NK-92 treated with Interleukin-12 subunit alpha and Interleukin-12 subunit beta, amount 100 ng/mL, for 24 hours (cell line): Measurements from ENCODE around the gene WDR6.

Experiments used
- DNase-seq: peaks from one replicate; lab custom pipeline; 2025; lab: John Stamatoyannopoulos, UW

WDR6 gene

GRCh38 chr3:49015765-49016164 lies 8.6 kb downstream of the WDR6 start:
- DNase-seq = no peak

- no peak for DNase-seq
Measured at GRCh38 chr3:49016414-49017228, 9.4 kb downstream of the WDR6 start.

GRCh38 chr3:49017229-49017970 lies 10.2 kb downstream of the WDR6 start:
- DNase-seq = no peak

- peak; percentile 17 for DNase-seq
Measured at GRCh38 chr3:49017971-49018706, 10.9 kb downstream of the WDR6 start, which contains the start of gene DALRD3. TSS of gene DALRD3 (minus strand) at chr3:49018580. CDS start at chr3:49018564, 16 bp downstream.

GRCh38 chr3:49018707-49019006 lies 11.5 kb downstream of the WDR6 start:
- no peak for DNase-seq

GRCh38 chr3:49019941-49020329 lies 12.7 kb downstream of the WDR6 start:
- DNase-seq = no peak

- peak; percentile 58 for DNase-seq
Measured at GRCh38 chr3:49020330-49021212, 13.4 kb downstream of the WDR6 start.

GRCh38 chr3:49021213-49021812 lies 14.1 kb downstream of the WDR6 start:
- DNase-seq = peak; percentile 94

GRCh38 chr3:49021813-49022687 lies 14.9 kb downstream of the WDR6 start, which contains the start of gene NDUFAF3:
TSS of gene NDUFAF3 (plus strand) at chr3:49022121. CDS start at chr3:49022145, 24 bp downstream.
- peak; percentile 80 for DNase-seq

- DNase-seq = no peak
Measured at GRCh38 chr3:49022688-49023171, 15.5 kb downstream of the WDR6 start.

GRCh38 chr3:49023775-49024174 lies 16.6 kb downstream of the WDR6 start:
- no peak for DNase-seq

GRCh38 chr3:49024449-49024848 lies 17.3 kb downstream of the WDR6 start:
- no peak for DNase-seq

GRCh38 chr3:49025005-49025792 lies 18.0 kb downstream of the WDR6 start:
- no peak for DNase-seq

- DNase-seq = no peak
Measured at GRCh38 chr3:49025793-49026520, 18.8 kb downstream of the WDR6 start.

GRCh38 chr3:49026536-49026935 lies 19.3 kb downstream of the WDR6 start:
- DNase-seq = no peak

- DNase-seq = no peak
Measured at GRCh38 chr3:49027634-49028033, 20.4 kb downstream of the WDR6 start.

- no peak for DNase-seq
Measured at GRCh38 chr3:49028298-49028672, 21.1 kb downstream of the WDR6 start.
